Activated CD8-positive, alpha-beta memory T cell treated with anti-CD3 and anti-CD28 coated beads, Interleukin-2, amount 50 U/mL, for 48 hours (primary cell): ENCODE data around the gene DCAF17.
A peak's percentile ranks its signal among the peaks of the same experiment; 100 is the strongest.
"Not testable (repeated sequence)": the region's sequence is repeated elsewhere in the genome, so short reads cannot be mapped to it uniquely, and the experiment has no call there.

ENCODE experiments used
- DNase-seq: peaks from one replicate; pipeline ENCODE4 v3.0.0-alpha.2; 2020

The DCAF17 gene

DNA sequence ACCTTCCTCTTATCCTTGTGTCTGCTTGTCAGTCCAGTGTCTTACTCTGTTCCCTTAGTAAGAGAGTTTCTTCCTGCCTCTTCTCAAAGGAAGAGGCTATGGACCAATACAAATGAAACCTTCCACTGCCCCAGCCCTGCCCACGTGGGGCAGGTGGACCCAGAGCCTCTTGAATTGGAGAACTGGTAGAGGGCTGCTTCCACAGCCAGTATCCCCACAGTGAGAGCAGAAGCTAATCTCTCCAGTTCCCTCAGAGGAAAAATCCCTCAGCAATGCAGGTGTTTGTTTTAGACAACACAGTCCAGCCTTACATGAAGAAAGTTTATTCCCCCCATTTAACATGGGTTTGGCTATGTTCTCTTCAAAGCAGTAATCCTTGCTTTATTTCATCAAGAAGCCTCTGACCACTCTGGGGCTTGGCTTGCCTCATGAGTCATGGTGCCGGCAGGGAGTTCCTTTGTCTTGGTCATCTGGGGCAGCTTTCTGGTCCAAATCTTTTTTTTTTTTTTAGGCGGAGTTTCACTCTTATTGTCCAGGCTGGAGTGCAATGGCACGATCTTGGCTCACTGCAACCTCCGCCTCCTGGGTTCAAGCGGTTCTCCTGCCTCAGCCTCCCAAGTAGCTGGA lies 81.8 kb downstream of the DCAF17 start:
- no peak for DNase-seq

DNA sequence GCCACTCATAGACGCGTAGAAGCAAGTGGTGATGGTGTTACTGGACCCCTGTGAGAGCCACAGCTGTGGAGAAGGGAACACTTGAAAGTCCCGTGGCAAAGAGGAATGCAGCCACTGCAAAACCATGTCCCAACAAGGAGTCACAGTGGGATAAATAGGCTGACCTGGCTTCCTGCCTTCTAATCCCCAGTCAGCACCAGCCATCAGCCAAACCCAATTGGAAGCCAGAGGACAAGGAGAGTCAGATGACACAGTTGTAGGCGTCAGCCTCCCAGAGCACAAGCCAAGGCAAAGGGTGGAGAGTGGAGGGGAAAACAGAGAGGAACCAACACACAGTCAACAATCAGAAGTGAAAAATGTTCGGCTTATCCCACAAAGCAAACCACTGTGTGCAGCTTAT lies 82.8 kb downstream of the DCAF17 start:
- no peak for DNase-seq

DNA sequence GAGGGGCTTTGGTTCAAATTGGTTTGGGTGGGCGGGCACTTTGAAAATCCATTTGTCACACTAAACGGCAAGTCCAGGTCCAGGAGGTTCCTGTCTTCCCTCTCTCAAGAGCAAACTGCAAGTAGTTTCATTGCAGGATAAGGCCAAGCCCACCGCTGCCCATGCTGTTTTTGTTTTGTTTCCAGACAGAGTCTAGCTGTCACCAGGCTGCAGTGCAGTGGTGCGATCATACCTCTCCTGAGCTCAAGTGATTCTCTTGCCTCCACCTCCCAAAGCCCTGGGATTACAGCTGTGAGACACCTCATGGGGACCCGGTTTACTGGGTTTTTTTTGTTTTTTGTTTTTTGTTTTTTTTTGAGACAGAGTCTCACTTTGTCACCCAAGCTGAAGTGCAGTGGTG lies 86.4 kb downstream of the DCAF17 start:
- no peak for DNase-seq

DNA sequence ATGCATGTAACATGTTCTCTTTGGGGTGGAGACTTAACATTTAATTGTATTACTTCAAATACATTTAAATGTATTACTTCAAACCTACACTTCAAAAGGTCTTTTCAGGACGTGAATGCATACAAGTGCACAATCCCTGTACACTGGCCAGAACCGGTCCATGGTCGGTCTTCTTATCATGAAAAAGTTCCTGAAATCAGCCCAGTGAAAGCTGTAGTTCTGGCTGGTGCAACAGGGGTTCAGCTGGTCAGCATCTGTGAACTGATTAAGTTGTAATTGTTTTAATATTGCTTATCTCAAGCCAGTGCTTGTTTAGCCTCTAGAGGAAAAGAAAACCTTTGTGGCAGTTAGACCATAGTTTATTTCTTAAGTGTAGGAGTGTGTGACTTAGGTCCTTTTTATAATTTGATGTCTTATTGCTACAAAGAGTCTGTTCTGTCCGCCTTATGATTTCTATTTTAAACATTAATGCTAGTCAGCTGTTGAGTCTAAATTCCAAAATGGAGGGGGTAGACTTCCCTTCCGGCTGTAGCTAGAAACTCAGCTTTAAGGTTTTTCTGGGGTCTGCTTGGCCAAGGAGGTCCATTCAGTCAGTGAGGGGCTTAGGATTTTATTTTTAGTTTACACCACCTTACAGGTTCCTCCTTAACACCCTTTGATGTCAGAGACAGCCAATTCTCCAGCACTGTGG lies 87.5 kb downstream of the DCAF17 start:
- DNase-seq = no peak

DNA sequence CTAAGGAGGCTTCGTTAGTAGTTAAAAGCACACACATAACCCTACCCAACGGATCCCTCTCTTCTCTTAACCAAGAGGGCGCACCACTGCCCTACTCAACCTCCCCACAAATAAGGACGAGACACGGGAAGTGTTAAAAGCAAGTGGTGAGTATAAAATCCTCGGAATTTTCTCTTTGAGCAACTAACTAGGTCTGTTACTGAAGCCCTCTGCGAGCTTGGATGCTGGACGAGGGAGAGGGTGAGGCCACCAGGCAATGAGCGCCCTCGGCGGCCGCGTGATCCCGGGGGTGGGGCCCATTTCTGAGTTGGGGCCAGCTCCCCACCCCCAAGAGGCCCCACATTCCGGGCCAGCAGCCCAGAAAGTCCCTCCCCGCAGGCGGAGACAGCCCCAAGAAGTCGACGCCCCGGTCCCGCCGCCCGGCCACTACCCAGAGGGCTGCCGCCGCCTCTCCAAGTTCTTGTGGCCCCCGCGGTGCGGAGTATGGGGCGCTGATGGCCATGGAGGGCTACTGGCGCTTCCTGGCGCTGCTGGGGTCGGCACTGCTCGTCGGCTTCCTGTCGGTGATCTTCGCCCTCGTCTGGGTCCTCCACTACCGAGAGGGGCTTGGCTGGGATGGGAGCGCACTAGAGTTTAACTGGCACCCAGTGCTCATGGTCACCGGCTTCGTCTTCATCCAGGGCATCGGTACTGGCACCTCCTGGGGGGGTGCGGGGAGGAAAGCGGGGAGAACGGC lies 88.2 kb downstream of the DCAF17 start, which contains the start of gene CYBRD1:
Gene CYBRD1 (plus strand): TSS at position 423 of the 736 bp plus-strand sequence. CDS start 72 bp downstream, at position 495.
- DNase-seq = peak; percentile 66

DNA sequence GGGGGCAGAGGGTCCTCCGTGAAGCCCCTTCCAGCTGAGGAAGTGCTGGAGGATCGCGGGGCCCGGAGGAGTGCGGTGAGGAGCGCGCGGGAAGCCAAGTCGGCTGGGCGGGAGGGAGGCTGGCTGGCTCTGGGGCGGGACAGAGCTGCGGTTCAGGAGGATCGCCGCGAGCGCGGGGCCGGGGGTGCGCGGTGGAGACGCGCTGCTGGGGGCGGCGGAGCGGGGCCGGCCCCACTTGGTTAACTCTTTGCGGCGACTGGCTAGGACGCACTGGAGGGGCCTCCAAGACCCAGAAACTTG lies 88.7 kb downstream of the DCAF17 start:
- peak; percentile 62 for DNase-seq

DNA sequence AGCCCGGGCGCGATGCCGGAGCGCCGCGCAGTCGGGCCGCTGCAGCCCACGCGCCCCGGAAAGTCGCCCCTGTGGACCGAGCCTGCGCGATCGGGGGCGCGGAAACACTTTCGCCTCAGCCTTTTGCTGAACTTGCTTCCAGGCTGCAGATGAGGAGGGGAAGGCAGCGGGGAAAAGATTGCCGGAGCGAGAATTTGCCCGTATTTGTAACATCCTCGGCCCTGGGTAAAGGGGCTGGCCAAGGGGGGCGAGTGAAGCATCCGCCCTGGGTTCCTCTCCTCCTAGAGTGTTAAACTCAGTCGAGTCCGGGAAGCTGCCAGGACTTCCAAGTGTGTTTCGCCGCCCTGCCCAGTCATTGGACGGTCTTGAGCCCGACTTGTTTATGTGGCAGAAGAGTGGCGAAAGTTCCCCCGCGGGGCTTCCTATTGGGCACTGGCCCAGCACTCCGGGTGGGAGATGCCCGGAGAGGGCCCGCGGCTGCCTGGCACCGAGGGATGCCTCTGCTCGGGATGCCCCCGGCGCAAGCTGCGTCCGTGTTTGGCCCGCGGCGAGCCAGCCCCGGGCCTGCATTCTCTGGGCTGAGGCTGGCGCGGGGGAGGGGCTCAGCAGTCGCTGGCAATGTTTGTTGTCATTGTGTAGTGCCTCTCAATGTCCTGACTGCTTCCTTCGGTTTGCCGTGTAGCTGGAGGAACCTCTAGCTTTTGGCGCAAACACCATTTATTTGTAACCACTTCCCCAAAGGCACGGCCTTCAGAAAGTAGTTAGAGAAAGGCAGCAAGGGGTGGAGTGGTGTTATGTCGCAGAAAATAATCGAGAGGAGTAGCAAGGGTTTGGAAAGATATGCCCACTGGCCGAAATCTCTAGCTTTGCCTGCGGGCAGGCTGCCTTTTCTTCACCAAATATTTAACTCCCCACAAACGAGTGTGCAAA lies 89.3 kb downstream of the DCAF17 start:
- peak; percentile 65 for DNase-seq

DNA sequence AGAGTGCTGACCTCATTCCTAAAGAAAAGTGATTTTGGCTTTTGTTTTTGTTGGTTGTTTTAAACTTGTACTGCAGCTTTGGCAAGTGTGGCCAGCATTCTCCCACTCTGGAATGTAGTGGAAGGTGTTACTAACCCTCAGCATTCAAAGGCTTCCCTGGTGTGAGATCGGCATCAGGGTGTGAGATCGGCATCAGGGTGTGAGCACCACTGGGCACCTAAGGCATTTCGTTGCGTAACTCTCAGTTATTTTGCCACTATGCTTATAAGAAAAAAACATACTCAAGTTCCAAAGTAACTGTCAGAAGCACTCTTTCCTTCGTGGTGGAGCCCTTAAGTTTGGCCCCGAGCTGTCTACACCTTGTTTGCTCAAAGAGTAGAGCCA lies 90.0 kb downstream of the DCAF17 start:
- DNase-seq = no peak

DNA sequence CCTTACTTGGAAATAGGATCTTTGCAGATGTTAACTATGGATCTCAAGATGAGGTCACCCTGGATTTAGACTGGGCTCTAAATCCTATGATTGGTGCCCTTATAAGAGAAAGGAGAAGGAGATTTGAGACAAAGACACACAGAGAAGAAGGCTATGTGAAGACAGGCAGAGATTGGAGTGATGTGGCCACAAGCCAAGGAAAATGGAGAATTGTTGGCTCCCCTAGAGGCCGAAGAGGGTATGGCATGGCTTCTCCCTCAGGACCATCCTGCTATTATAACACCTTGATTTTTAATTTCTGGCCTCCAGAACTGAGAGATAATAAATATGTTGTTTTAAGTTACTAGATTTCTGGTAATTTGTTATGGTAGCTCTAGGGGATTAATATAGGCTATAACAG lies 95.9 kb downstream of the DCAF17 start:
- DNase-seq = no peak

DNA sequence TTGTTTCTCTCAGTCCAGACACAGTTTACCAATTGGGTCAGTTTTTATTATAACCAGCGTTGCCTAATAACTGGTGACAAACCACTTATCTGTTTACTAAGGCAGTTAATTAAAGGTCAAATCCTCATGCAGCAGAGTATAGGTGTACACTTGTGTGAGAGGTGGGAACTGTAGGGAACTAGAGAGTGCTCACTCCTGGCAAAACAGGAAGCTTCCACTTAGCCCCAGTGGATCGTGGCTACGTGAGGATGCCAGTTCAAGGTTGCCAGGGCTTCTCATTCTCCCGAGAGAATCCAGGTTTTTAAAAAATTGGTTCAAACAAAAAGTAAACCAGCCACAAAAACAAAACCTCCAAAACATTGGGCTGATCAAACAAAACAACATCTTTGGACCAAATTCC lies 96.4 kb downstream of the DCAF17 start:
- DNase-seq = no peak

DNA sequence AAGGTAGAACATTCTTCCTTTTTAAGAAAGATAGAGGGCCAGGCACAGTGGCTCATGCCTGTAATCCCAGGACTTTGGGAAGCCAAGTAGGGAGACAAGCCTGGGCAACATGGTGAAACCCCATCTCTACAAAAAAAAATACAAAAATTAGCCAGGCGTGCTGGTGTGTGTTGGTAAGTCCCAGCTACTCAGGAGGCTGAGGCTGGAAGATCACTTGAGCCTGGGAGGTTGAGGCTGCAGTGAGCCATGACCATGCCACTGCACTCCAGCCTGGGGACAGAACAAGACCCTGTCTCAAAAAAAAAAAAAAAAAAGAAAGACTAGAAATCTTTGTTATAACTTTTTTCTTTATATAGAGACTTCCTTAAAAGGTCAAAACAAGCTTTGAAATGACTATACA lies 96.8 kb downstream of the DCAF17 start:
- not testable (repeated sequence) for DNase-seq

DNA sequence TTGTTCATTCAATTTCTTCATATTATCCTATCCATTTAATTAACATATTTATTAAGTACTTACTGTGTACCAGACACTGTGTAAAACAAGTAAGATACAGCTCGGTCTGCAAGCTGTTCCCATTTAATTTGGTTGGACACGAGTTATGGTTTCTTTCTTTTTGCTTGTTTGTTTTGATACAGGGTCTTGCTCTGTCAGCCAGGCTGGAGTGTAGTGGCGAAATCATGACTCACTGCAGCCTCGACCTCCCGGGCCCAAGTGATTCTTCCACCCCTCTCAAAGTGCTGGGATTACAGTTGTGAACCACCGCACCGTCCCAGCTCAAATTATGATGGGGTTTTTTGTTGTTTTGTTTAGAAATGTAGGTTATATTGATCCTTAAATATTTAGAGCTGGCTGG lies 97.3 kb downstream of the DCAF17 start:
- DNase-seq = no peak

DNA sequence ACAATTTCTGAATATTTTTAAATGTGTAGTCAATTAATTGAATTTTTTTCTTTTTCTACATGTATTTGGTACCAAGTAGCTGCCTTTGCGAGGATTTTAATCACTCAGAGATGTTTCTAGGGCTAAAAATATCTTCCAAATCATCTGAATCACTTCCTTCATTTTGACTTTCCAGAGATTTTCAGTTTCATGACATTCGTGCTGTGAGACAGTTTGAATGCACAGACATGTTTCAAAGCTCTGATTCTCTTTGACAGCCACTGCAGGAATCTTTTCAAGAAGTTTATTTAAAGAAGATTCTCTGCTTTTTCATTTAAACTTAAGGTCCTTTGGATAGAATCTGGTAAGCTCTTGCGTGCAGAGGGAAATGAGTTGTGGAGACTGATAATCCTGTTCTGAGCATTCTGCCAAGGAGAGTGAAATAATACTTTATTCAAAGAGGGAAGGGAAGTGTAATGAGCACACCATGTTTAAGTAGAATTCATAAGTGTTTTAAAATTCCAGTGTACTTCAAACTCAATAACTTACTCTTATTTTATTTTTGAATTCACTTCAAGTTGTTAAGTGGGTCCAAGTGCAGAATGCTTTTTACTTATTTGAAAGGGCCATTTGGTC lies 97.9 kb downstream of the DCAF17 start:
- no peak for DNase-seq

DNA sequence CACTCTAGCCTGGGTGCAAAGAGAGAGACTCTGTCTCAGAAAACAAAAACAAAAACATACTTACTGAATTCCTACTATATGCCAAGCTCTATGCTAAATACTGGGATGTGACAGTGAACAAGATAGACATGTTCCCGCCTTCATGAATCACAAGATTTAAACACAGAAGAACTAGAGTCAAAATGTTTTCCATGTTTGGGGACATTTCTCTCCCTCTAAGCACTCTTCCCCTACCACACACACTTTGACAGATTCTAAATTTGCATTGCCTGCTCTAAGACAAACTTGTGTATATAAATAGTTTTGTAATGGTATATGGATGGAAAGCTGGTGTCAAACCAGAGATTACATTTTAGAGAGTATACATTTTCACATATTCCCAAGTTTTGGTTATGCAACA lies 99.3 kb downstream of the DCAF17 start:
- no peak for DNase-seq
